DND-41 (cell line): ENCODE measurements around the gene COL23A1.

Source experiments
- EZH2 ChIP-seq: IDR thresholded peaks from 3 replicates; pipeline ENCODE4 v1.6.1; 2012; ENCODE audit warnings: borderline replicate concordance, low read depth, mild to moderate bottlenecking, moderate library complexity, low read length, inconsistent platforms; ENCODE audit not compliant: severe bottlenecking
- TF ChIP-seq, protein P1 (sequence below): IDR thresholded peaks from 2 replicates; pipeline ENCODE4 v1.5.1; 2012; ENCODE audit warnings: borderline replicate concordance, low read length, moderate library complexity, mild to moderate bottlenecking; ENCODE audit not compliant: poor library complexity, severe bottlenecking; ENCODE audit errors: extremely low read depth

DNA sequence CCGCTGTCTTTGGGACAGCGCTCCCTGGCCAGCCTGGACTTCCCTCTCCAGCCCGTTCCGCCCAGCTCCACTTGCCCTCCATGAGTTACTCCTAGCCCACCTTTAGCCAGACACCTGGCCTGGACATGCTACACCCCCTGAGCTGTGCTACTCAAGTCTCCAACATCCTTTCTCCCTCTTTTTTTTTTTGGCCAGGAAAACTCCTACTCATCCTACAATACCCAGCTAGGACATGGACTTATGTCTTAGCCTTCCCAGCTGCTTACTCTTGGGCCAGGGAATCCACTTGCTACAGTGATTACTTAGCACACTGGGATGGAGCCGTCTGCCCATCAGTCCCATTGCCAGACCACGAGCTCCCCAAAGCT, 264.9 kb downstream of the COL23A1 start:
- TF ChIP-seq, protein P1, sequence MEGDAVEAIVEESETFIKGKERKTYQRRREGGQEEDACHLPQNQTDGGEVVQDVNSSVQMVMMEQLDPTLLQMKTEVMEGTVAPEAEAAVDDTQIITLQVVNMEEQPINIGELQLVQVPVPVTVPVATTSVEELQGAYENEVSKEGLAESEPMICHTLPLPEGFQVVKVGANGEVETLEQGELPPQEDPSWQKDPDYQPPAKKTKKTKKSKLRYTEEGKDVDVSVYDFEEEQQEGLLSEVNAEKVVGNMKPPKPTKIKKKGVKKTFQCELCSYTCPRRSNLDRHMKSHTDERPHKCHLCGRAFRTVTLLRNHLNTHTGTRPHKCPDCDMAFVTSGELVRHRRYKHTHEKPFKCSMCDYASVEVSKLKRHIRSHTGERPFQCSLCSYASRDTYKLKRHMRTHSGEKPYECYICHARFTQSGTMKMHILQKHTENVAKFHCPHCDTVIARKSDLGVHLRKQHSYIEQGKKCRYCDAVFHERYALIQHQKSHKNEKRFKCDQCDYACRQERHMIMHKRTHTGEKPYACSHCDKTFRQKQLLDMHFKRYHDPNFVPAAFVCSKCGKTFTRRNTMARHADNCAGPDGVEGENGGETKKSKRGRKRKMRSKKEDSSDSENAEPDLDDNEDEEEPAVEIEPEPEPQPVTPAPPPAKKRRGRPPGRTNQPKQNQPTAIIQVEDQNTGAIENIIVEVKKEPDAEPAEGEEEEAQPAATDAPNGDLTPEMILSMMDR, result no peak
- TF ChIP-seq EZH2, result no peak
